H9 (cell line): ENCODE measurements around the gene STAP2. TPM values are rescaled to one million over a fixed set of nuclear protein-coding genes. Genes with fewer than 3 reads are reported as not detected.

Source experiments
- DNase-seq: peaks from one replicate; pipeline ENCODE4 v3.0.0-alpha.2; 2017
- H2AFZ ChIP-seq: one replicate; pipeline ENCODE4 v1.6.1; 2013; ENCODE audit warnings: mild to moderate bottlenecking, low read length, control low read depth, moderate library complexity
- H2AK5ac ChIP-seq: 2 replicates; pipeline ENCODE4 v1.6.1; 2013; ENCODE audit warnings: low read length, control low read depth, mixed read lengths; ENCODE audit not compliant: insufficient read length
- H2BK120ac ChIP-seq: one replicate; pipeline ENCODE4 v1.6.1; 2013; ENCODE audit warnings: low read depth, mild to moderate bottlenecking, low read length, control low read depth, inconsistent platforms; ENCODE audit not compliant: poor library complexity, severe bottlenecking
- H2BK12ac ChIP-seq: 2 replicates; pipeline ENCODE4 v1.6.1; 2013; ENCODE audit warnings: low read length, control low read depth, mixed read lengths, low read depth; ENCODE audit not compliant: insufficient read length
- H2BK15ac ChIP-seq: 2 replicates; pipeline ENCODE4 v1.6.1; 2013; ENCODE audit warnings: low read depth, low read length, control low read depth
- H2BK20ac ChIP-seq: one replicate; pipeline ENCODE4 v1.6.1; 2013; ENCODE audit warnings: low read depth, mild to moderate bottlenecking, low read length, control low read depth, inconsistent platforms; ENCODE audit not compliant: poor library complexity, severe bottlenecking
- H2BK5ac ChIP-seq: 2 replicates; pipeline ENCODE4 v1.6.1; 2013; ENCODE audit warnings: low read length, control low read depth, mixed read lengths; ENCODE audit not compliant: insufficient read length
- H3K14ac ChIP-seq: 2 replicates; pipeline ENCODE4 v1.6.1; 2013; ENCODE audit warnings: low read length, control low read depth; ENCODE audit not compliant: insufficient read depth
- H3K18ac ChIP-seq: 2 replicates; pipeline ENCODE4 v1.6.1; 2013; ENCODE audit warnings: low read depth, mild to moderate bottlenecking, mixed read lengths, low read length, control low read depth; ENCODE audit not compliant: insufficient read length
- H3K23ac ChIP-seq: 2 replicates; pipeline ENCODE4 v1.6.1; 2013; ENCODE audit warnings: low read length, control low read depth, mixed read lengths, low read depth; ENCODE audit not compliant: insufficient read length
- H3K23me2 ChIP-seq: 2 replicates; pipeline ENCODE4 v1.6.1; 2013; ENCODE audit warnings: low read depth, mild to moderate bottlenecking, mixed read lengths, low read length, control low read depth; ENCODE audit not compliant: insufficient read length, poor library complexity, severe bottlenecking
- H3K27ac ChIP-seq: 2 replicates; pipeline ENCODE4 v1.5.1; 2013; ENCODE audit warnings: low read length, control low read depth, mixed read lengths, low read depth; ENCODE audit not compliant: insufficient read length
- H3K27me3 ChIP-seq: 2 replicates; pipeline ENCODE4 v1.6.1; 2013; ENCODE audit warnings: low read length, control low read depth, inconsistent platforms; ENCODE audit not compliant: insufficient read depth
- H3K4ac ChIP-seq: 2 replicates; pipeline ENCODE4 v1.6.1; 2013; ENCODE audit warnings: low read depth, mild to moderate bottlenecking, control low read depth, inconsistent platforms, low read length, moderate library complexity
- H3K4me1 ChIP-seq: 2 replicates; pipeline ENCODE4 v1.6.1; 2013; ENCODE audit warnings: low read length, control low read depth, inconsistent platforms; ENCODE audit not compliant: insufficient read depth
- H3K4me2 ChIP-seq: 2 replicates; pipeline ENCODE4 v1.6.1; 2013; ENCODE audit warnings: low read length, control low read depth, mixed read lengths; ENCODE audit not compliant: insufficient read length, insufficient read depth
- H3K56ac ChIP-seq: 2 replicates; pipeline ENCODE4 v1.6.1; 2013; ENCODE audit warnings: low read depth, mild to moderate bottlenecking, mixed read lengths, low read length, control low read depth; ENCODE audit not compliant: insufficient read length
- H3K79me1 ChIP-seq: 2 replicates; pipeline ENCODE4 v1.6.1; 2013; ENCODE audit warnings: low read depth, mild to moderate bottlenecking, moderate library complexity, low read length, control low read depth, inconsistent platforms; ENCODE audit not compliant: insufficient read depth, poor library complexity, severe bottlenecking
- H3K79me2 ChIP-seq: 2 replicates; pipeline ENCODE4 v1.6.1; 2013; ENCODE audit warnings: low read length, control low read depth, inconsistent platforms; ENCODE audit not compliant: insufficient read depth
- H3K9ac ChIP-seq: 2 replicates; pipeline ENCODE4 v1.6.1; 2013; ENCODE audit warnings: low read length, control low read depth, mixed read lengths; ENCODE audit not compliant: insufficient read length; ENCODE audit errors: extremely low read depth
- H3K9me3 ChIP-seq: one replicate; pipeline ENCODE4 v1.6.1; 2013; ENCODE audit warnings: low read depth, low read length, inconsistent platforms; ENCODE audit not compliant: control insufficient read depth
- H3T11ph ChIP-seq: one replicate; pipeline ENCODE4 v1.6.1; 2013; ENCODE audit warnings: mild to moderate bottlenecking, low read length, control low read depth, inconsistent platforms
- H4K20me1 ChIP-seq: one replicate; pipeline ENCODE4 v1.6.1; 2013; ENCODE audit not compliant: control insufficient read depth, insufficient read length, insufficient read depth
- H4K5ac ChIP-seq: 2 replicates; pipeline ENCODE4 v1.6.1; 2013; ENCODE audit warnings: low read depth, mild to moderate bottlenecking, mixed read lengths, low read length, control low read depth; ENCODE audit not compliant: insufficient read length
- H4K8ac ChIP-seq: replicated peaks from 2 replicates; pipeline ENCODE4 v1.6.1; 2013; ENCODE audit warnings: low read length, control low read depth, mixed read lengths, low read depth; ENCODE audit not compliant: insufficient read length
- H4K91ac ChIP-seq: 2 replicates; pipeline ENCODE4 v1.6.1; 2013; ENCODE audit warnings: low read depth, mild to moderate bottlenecking, moderate library complexity, mixed read lengths, low read length, control low read depth; ENCODE audit not compliant: insufficient read length
- H3K27ac Mint-ChIP-seq, 3 experiments: 2 replicates in 2 of 3; 3 replicates in 1 of 3; pipeline ENCODE4 v1.8.0; 2020 to 2021; ENCODE audit warnings: mixed read lengths in 3 of 3, mild to moderate bottlenecking in 1 of 3, moderate library complexity in 1 of 3
- H3K27me3 Mint-ChIP-seq: 2 replicates; pipeline ENCODE4 v1.8.0; 2021; ENCODE audit warnings: low read depth, mild to moderate bottlenecking, moderate library complexity, mixed read lengths
- H3K36me3 Mint-ChIP-seq, 3 experiments: 2 replicates in 2 of 3; 3 replicates in 1 of 3; pipeline ENCODE4 v1.8.0; 2020 to 2021; ENCODE audit warnings: low read depth in 3 of 3, mixed read lengths in 3 of 3; ENCODE audit not compliant: insufficient read depth in 1 of 3
- H3K4me1 Mint-ChIP-seq, 2 experiments: 2 replicates each; pipeline ENCODE4 v1.8.0; 2020; ENCODE audit warnings: mixed read lengths in 2 of 2
- H3K4me3 Mint-ChIP-seq, 2 experiments: 2 replicates in 1 of 2; 3 replicates in 1 of 2; pipeline ENCODE4 v1.8.0; 2020 to 2021; ENCODE audit warnings: mild to moderate bottlenecking in 2 of 2, mixed read lengths in 2 of 2, moderate library complexity in 1 of 2
- H3K9me3 Mint-ChIP-seq, 2 experiments: 2 replicates in 1 of 2; 3 replicates in 1 of 2; pipeline ENCODE4 v1.8.0; 2020; ENCODE audit warnings: mild to moderate bottlenecking in 2 of 2, mixed read lengths in 2 of 2, moderate library complexity in 1 of 2
- CTCF ChIP-seq: fragments of 200-600 bp; sonication (generic); conservative IDR thresholded peaks from 3 replicates; pipeline ENCODE4 v1.8.0; 2021; ENCODE audit warnings: antibody characterized with exemption, mild to moderate bottlenecking
- WGBS: extraction: QIAGEN DNeasy Blood & Tissue Kit; methylation state at CpG from one replicate; pipeline ENCODE4 v1.1.7; 2013; ENCODE audit warnings: missing lambda C conversion rate, low lambda C conversion rate, mixed read lengths; ENCODE audit not compliant: insufficient read length; ENCODE audit errors: extremely low coverage; 5-methylcytosine and 5-hydroxymethylcytosine counted together
- total RNA-seq: library from RNA; stranded (reverse); gene quantifications from 2 replicates; pipeline ENCODE4 v1.2.1, GENCODE V29; 2021

STAP2 gene
- total RNA-seq, 1 experiment from 2014 or later = 20.2 TPM

GRCh38 chr19:4326215-4326836, 12.3 kb downstream of the STAP2 start:
- WGBS = no CpG with 5 or more reads among the region's 13 CpGs
- Histone ChIP-seq H3K18ac (no peak overlapping the region), H3K4me2 (peak overlapping the region; percentile 74)

More at GRCh38 chr19:4326215-4326836, 12.3 kb downstream of the STAP2 start:
- H3K4me3 Mint-ChIP-seq = peak overlapping the region; percentile 57 to 87
- H3K23ac ChIP-seq = no peak overlapping the region
- H4K91ac ChIP-seq = no peak overlapping the region
- no peak overlapping the region for H2AFZ ChIP-seq
- H4K5ac ChIP-seq = no peak overlapping the region
- H3K36me3 Mint-ChIP-seq = peaks cover 9 to 29% (median 12%) of the 10 kb centered on the region in 3 experiments
- peaks cover 0 to 4% of the 10 kb centered on the region in 2 experiments; a peak in 1 of 5 replicates for H3K9me3 Mint-ChIP-seq
- no peak for DNase-seq
- no peak overlapping the region for H3K14ac ChIP-seq
- H2BK20ac ChIP-seq = no peak overlapping the region
- H3K4me1 ChIP-seq = peaks cover 2% of the 10 kb centered on the region; the same call in 1 of the 2 replicates
- TF ChIP-seq CTCF = no peak
- no peaks in the 10 kb centered on the region for H3K27me3 ChIP-seq
- H2BK5ac ChIP-seq = no peak overlapping the region
- no peak overlapping the region for H2BK120ac ChIP-seq
- H4K20me1 ChIP-seq = no peaks in the 10 kb centered on the region
- H3K27ac Mint-ChIP-seq = peak overlapping the region in 2 of 3 experiments; percentile 58 to 91; a peak in 3 of 7 replicates
- no peak overlapping the region for H3K27ac ChIP-seq
- H4K8ac ChIP-seq = no peak overlapping the region
- peaks cover 2% of the 10 kb centered on the region; the same call in 1 of the 2 replicates for H3K27me3 Mint-ChIP-seq
- no peak overlapping the region for H3T11ph ChIP-seq
- no peak overlapping the region for H3K56ac ChIP-seq
- H2BK12ac ChIP-seq = no peak overlapping the region
- no peak overlapping the region for H2BK15ac ChIP-seq
- H3K9ac ChIP-seq = no peak overlapping the region
- no peaks in the 10 kb centered on the region for H3K9me3 ChIP-seq
- H3K79me1 ChIP-seq = no peaks in the 10 kb centered on the region
- no peak overlapping the region for H2AK5ac ChIP-seq
- no peak overlapping the region for H3K4ac ChIP-seq
- peaks cover 10 to 15% of the 10 kb centered on the region in 2 experiments for H3K4me1 Mint-ChIP-seq
- peaks cover 9% of the 10 kb centered on the region for H3K23me2 ChIP-seq
- H3K79me2 ChIP-seq = no peaks in the 10 kb centered on the region
